Fibroblast of villous mesenchyme (primary cell): Measurements from ENCODE around the gene HECW1. TPM values are rescaled to one million over a fixed set of nuclear protein-coding genes. Genes with fewer than 3 reads are reported as not detected.
"Not testable (repeated sequence)": the region's sequence is repeated elsewhere in the genome, so short reads cannot be mapped to it uniquely, and the experiment has no call there.

Source experiments
- DNase-seq: peaks from one replicate; pipeline ENCODE4 v3.0.0-alpha.2; 2010; ENCODE audit warnings: low read depth
- H3K4me3 ChIP-seq: 2 replicates; pipeline ENCODE4 v1.5.1; 2011; ENCODE audit warnings: low read depth, mild to moderate bottlenecking, low read length
- CTCF ChIP-seq: IDR thresholded peaks from 2 replicates; pipeline ENCODE4 v1.5.1; 2012; ENCODE audit warnings: low read depth, mild to moderate bottlenecking, low read length; ENCODE audit not compliant: insufficient read depth
- total RNA-seq: library from RNA; depleted of rRNA; stranded (reverse); fragments of >200 nt; gene quantifications from 2 replicates; pipeline ENCODE4 v1.2.3, GENCODE V29; 2012

Gene HECW1
- total RNA-seq, 1 donor, result 1.7 TPM

GRCh38 chr7:43332193-43332796, 219.8 kb downstream of the HECW1 start:
- no peak for DNase-seq
- no peak for TF ChIP-seq CTCF
- no peak overlapping the region for H3K4me3 ChIP-seq

GRCh38 chr7:43337191-43337590, 224.7 kb downstream of the HECW1 start:
- TF ChIP-seq CTCF, result no peak
- DNase-seq, result peak; percentile 38
- H3K4me3 ChIP-seq, result no peak overlapping the region

- no peak overlapping the region for H3K4me3 ChIP-seq
- DNase-seq, result no peak
- no peak for TF ChIP-seq CTCF
Observed at GRCh38 chr7:43337811-43338210, 225.4 kb downstream of the HECW1 start.

- TF ChIP-seq CTCF, result no peak
- no peak overlapping the region for H3K4me3 ChIP-seq
Observed at GRCh38 chr7:43341132-43341531, 228.7 kb downstream of the HECW1 start.

GRCh38 chr7:43343417-43343816, 231.0 kb downstream of the HECW1 start:
- H3K4me3 ChIP-seq, DNase-seq: not testable (repeated sequence)

More at GRCh38 chr7:43341132-43341531, 228.7 kb downstream of the HECW1 start:
- no peak for DNase-seq

- DNase-seq, H3K4me3 ChIP-seq: not testable (repeated sequence)
Observed at GRCh38 chr7:43345696-43346095, 233.2 kb downstream of the HECW1 start.

- TF ChIP-seq CTCF, result no peak
Observed at GRCh38 chr7:43351683-43352082, 239.2 kb downstream of the HECW1 start.

GRCh38 chr7:43353902-43354301, 241.5 kb downstream of the HECW1 start:
- no peak for TF ChIP-seq CTCF
- no peak overlapping the region for H3K4me3 ChIP-seq
- DNase-seq, result no peak

More at GRCh38 chr7:43351683-43352082, 239.2 kb downstream of the HECW1 start:
- DNase-seq, result no peak
- no peak overlapping the region for H3K4me3 ChIP-seq
